A549 (cell line): Measurements from ENCODE around the gene GALNT18.

Source experiments
- CTCF ChIP-seq: fragments of >200 bp; sonication (Bioruptor Twin); formaldehyde crosslinking; IDR thresholded peaks from 3 replicates; pipeline ENCODE4 v1.5.1; 2016
- ZNF302 ChIP-seq: fragments of 250-450 bp; sonication (Bioruptor Pico); IDR thresholded peaks from 2 replicates; pipeline ENCODE4 v1.9.0; 2021; ENCODE audit warnings: inconsistent platforms, mild to moderate bottlenecking, moderate library complexity

- TF ChIP-seq ZNF302 (no peak), CTCF (no peak)
These were observed 324.2 kb downstream of the GALNT18 start for GRCh38 chr11:11297578-11297977.
